GM18951 (cell line): ENCODE results near the gene LACTBL1.
"Not testable (repeated sequence)": the region's sequence is repeated elsewhere in the genome, so short reads cannot be mapped to it uniquely, and the experiment has no call there.

Experiments used
- POLR2A ChIP-seq: IDR thresholded peaks from 4 replicates; pipeline ENCODE4 v1.6.1; 2011; ENCODE audit warnings: mild to moderate bottlenecking; ENCODE audit not compliant: insufficient read length, insufficient read depth; ENCODE audit errors: extremely low read depth
- in situ Hi-C: fragments of 300-500 bp; cut with MboI; formaldehyde crosslinking; loops from one replicate; pipeline ENCODE4 v1.12.0; 2022; ENCODE audit warnings: low sequenced_read_pairs, mixed read lengths, inconsistent platforms; ENCODE audit not compliant: unreplicated experiment

Gene LACTBL1

DNA sequence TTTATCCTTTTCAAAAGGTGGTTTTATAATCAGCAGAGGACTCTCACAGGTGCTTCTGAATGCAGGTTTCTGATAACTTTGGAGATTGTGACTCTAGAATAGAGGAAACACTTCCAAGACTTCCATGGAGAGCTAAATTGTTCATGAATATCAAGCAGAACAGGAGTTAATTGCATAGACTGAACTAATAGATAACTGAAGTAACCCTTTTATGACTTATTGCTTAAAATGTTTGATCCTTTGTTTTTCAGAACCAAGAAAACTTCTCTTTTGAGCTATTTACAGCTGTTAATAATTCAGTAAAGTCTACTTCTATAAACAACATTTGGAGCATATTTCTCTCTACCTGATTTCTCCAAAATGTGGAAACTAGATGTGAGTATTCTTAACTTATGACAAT lies 23.1 kb upstream of the LACTBL1 start:
- in situ Hi-C loops = no loop called here
- TF ChIP-seq POLR2A = no peak

DNA sequence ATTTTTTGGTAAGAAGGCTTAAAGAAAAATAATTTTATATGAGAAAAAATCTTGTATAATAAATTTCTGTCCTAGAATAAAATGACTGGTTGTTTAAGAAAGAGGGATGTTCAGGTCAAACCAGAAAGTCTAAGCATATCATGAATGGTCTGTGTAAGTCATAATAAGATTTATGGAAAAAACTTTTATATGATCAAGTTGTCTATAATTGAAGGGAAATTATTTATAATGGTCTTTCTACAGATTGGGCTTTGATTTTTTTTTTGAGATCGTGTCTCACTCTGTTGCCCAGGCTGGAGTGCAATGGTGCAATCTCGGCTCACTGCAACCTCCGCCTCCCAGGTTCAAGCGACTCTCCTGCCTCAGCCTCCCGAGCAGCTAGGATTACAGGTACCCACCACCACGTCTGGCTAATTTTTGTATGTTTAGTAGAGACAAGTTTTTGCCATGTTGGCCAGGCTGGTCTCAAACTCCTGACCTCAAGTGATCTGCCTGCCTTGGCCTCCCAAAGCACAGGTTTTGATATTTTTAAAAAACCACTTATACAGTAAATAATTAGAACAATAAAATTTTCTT lies 20.6 kb upstream of the LACTBL1 start:
- in situ Hi-C loops = not testable (repeated sequence)

DNA sequence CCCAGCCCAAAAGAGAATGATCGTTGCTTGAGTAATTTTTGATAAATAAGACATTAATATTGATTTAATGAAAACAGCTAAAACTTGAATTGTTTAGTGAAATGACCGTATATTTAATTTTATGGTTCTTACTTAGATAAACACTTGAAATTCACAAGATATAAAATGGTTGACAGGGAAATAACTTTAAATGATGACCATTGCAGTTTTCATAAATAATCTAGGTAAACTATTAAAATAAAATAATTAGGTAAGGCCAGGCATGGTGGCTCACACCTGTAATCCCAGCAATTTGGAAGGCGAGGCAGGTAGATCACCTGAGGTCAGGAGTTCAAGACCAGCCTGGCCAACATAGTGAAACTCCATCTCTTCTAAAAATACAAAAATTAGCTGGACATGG lies 19.7 kb upstream of the LACTBL1 start:
- in situ Hi-C loops = not testable (repeated sequence)

DNA sequence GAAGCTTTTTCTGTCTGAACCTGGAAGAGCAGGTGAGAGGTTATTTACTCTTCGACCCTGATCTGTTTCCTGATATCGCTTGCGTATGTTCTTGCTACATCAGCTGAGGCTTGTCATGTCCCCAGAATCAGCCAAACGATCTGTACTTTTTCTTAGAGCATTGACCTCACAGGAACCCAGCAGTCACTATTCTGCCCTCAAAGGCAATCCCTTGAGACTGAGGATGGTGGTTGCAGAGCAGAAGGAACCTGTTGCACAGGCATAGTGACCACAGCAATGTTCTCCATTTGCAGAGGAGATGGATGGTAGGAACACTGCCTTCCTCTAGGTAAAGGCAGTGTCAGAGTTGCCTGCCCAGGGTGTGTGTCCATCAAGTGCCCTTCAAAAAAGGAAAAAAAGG lies 11.3 kb upstream of the LACTBL1 start:
- TF ChIP-seq POLR2A = no peak
- in situ Hi-C loops = no loop called here

DNA sequence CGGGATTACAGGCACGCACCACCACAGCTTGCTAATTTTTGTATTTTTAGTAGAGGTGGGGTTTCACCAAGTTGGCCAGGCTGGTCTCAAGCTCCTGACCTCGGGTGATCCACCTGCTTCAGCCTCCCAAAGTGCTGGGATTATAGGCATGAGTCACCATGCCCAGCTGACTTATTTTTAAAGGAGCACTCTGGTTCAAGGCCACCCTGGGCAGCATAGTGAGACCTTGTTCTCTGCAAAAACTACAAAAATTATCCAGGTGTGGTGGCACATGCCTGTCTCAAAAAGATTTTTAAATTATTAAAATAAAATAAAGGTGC lies 7.8 kb upstream of the LACTBL1 start:
- in situ Hi-C loops = not testable (repeated sequence)

DNA sequence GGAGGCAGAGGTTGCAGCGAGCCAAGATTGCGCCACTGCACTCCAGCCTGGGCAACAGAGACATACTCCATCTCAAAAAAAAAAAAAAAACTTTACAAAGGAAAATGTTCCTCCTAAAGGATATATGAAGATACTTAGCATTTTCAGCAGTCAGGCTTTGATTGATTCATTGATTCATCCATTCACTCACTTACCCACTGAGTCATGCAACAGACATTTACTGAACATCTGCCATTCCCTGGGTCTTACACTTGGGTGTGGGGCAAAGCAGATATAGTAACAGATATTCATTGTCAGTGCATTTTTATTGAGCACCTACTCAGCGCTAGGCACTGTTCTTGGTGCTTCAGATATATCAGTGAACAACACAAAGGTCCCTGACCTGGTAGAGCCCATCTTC lies 5.6 kb upstream of the LACTBL1 start:
- in situ Hi-C loops = loop anchor here (5.0 kb wide), 1 partner anchor 209 kb away; no protein-coding TSS in a partner anchor

DNA sequence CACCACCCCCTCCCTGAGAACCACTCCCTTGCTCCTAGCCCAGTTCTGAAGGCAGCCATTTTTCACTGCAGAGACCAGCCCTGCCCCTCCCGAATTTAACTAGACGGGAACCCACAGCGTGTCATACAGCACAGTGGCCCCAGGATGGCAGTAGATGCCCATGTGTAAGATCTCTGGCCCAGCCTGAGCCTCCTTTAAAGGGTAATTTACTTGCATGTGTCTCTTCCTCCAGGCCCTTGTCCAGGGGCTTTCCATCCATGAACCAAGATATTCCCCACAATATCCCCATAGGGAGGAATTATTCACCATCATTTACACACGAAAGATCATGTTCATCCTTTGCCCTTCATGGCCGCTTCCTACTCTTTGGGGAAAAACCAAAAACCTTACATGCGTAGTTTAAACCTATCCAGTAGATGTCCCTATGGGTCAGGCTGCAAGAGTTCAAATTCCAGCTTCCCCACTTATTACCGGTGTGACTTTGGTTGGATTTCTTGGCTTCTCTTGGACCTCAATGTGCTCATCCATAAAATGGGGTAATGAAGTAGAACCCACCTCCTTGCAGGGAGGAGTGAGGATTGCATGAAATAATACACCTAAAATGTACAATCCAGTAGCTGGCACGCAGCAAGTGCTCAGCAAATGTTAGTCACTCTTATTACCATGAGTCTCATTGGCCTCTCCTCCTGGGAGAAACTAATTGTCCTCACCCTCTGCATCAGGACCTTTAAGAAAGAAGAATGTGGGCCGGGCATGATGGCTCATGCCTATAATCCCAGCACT lies 4.0 kb upstream of the LACTBL1 start:
- in situ Hi-C loops = loop anchor here (5.0 kb wide), 1 partner anchor 211 kb away; no protein-coding TSS in a partner anchor
- no peak for TF ChIP-seq POLR2A

More for the DNA sequence above, 5.6 kb upstream of the LACTBL1 start:
- TF ChIP-seq POLR2A = no peak

DNA sequence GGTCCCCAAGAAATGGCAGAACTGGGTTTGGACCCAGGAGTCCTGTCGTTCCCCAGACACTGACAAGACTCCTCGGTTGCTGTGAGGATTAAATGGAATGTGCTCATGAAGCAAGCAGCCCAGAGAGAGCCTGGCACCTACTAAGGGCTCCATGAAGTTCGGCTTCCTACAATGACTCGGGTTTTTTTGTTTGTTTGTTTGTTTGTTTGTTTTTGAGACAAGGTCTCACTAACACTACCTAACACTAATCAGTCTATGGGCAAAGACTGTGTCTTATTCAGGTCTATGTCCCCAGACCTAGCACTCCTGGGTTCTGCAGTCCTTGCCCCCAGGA lies 3.4 kb upstream of the LACTBL1 start:
- in situ Hi-C loops = loop anchor here (5.0 kb wide), 1 partner anchor 211 kb away; no protein-coding TSS in a partner anchor
- no peak for TF ChIP-seq POLR2A

DNA sequence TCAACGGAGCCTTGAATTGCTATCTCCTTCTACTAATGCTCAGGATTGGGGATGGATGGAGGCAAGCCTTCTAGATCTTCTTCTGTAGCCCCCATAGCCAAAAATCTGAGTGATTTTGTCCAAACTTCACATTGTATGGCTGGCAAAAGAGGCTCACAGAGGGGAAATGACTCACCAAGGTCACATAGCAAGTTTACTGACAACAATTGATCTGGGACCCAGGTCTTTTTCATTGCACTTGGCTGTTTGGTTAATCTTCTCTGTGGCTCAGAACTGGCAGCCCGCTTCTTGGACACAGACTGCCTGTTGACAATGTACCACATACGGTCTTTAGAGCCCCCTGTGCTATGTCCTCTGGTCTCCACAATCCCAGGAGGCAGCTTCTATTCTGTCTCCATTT lies 3.0 kb upstream of the LACTBL1 start:
- in situ Hi-C loops = loop anchor here (5.0 kb wide), 1 partner anchor 212 kb away; no protein-coding TSS in a partner anchor
- TF ChIP-seq POLR2A = no peak

DNA sequence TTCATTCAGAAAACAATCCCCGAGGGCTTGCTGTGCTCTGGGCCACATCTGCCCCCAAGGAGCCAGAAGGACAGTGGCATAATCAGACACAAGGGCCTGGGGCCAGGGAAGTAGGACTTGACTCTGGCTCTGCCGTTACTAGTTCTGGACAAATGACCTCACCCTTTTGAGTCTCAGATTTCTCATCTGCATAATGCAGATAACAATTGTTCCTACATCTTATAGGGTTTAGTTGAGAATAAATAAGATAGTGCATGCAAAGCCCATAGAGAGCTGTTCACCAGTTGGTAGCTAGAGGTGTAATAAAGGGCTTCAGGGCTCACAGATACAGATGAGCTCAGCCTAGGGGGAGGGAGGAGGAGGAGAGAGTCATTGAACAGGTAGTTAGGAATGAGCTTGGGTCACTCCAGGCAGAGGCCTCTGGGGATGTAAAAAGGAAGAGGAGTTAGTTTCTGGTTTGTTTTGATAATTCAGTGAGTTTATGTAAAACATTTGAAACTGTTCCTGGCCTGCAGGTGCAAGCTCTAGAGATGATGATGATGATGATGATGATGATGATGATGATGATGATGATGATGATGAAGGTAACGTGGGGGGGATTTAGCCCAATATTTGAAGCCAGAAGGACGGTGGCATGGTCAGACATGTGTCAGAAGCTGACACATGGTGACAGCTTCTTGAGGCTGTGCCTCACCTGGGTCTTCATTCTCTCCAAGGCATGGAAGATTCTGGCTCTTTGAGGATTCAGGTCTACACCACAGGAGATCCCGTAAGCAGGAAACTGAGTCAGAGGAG lies 858 bp downstream of the LACTBL1 start:
- no peak for TF ChIP-seq POLR2A
- in situ Hi-C loops = no loop called here

DNA sequence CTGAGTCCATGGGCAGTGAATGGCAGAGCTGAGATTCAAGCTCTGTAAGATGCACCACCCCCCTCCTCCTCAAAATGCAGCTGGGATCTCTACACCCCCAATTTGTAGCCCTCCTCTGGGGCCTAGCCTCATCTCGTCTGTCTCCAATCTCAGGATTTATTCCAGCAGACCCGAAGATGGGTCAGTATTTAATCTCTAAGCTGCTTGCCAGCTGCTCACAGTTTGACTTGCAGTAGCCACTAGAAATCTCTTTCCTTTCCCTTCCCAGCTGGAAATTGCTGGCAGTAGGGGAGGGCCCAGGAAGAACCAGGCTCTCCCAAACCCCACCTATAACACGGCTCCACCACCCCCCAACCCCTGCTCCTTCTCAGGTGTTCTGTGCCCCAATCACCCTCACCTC lies 1.5 kb downstream of the LACTBL1 start:
- TF ChIP-seq POLR2A = no peak
- in situ Hi-C loops = no loop called here

DNA sequence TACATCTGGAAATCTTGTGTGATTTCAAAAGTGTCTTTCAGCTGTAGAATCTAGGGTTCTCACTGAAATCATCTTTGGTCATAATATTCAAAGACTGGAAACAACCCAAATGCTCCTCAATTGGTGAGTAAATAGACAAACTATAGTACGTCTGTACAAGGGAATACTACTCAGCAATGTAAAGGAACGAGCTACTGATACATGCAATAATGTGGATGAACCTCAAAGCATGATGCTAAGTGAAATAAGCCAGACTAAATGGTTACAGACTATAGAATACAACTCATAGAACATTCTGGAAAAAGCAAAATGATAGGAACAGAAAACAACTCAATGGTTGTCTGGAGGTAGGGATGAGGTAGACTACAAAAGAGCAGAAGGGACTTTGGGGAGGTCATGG lies 2.6 kb downstream of the LACTBL1 start:
- TF ChIP-seq POLR2A = no peak
- in situ Hi-C loops = no loop called here

DNA sequence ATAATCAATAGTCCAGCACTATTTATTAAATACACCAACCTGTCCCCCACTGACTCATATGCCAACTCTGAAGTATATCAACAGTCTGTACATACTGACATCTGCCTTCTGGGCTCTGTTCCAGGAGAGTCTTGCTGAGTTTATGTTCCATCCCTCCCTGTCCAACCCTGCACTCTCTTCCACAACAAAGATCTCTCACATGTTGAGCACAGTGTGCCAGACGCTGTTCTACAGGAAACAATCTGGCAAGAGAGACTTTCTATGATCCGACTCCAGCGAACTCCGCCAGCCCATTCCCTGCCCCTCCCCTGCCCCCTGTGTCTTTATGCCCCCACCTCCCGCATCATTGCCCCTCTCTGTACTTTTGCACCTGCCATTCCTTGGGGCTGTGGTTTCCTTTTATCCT lies 3.4 kb downstream of the LACTBL1 start:
- in situ Hi-C loops = no loop called here
- no peak for TF ChIP-seq POLR2A

DNA sequence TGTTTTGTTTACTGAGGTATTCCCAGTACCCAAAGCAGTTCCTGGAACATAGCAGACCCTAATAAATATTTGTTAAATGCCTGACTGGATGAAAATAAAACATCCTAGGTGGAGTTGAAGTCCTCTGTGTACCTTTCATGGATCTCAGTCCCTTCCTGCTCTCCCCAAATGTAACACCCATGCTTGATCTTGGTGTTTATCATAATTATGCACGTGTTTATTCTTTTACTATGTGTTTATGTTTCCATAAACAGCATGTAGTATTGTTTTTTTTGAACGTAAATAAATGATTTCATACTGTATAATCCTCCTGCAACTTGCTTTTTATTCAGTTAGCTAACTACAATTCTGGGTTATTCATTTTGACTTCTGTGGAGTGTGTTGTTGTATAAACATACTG lies 4.8 kb downstream of the LACTBL1 start:
- no peak for TF ChIP-seq POLR2A
- in situ Hi-C loops = no loop called here
